Neutrophil (primary cell): Measurements from ENCODE around the gene TULP4.

Experiments used
- H3K27ac ChIP-seq: fragments of 200-600 bp; sonication (generic); 2 replicates; pipeline ENCODE4 v1.5.1; 2016; ENCODE audit warnings: mild to moderate bottlenecking, moderate library complexity
- H3K27me3 ChIP-seq: fragments of 200-600 bp; sonication (generic); 2 replicates; pipeline ENCODE4 v1.6.0; 2016; ENCODE audit warnings: mild to moderate bottlenecking
- H3K36me3 ChIP-seq: fragments of 200-600 bp; sonication (generic); 2 replicates; pipeline ENCODE4 v1.5.1; 2017
- H3K4me1 ChIP-seq, 2 experiments: fragments of 200-600 bp in 1 of 2; sonication (generic) in 1 of 2; 1 replicate in 1 of 2; 2 replicates in 1 of 2; pipeline versions ENCODE4 v1.5.1 to v1.6.1; 2013 to 2016; ENCODE audit warnings: low read depth in 1 of 2, low read length in 1 of 2, mild to moderate bottlenecking in 1 of 2, moderate library complexity in 1 of 2; ENCODE audit not compliant: control insufficient read depth in 1 of 2, insufficient read depth in 1 of 2
- H3K4me3 ChIP-seq, 2 experiments: fragments of 200-600 bp in 1 of 2; sonication (generic) in 1 of 2; 1 replicate in 1 of 2; 2 replicates in 1 of 2; pipeline ENCODE4 v1.5.1; 2013 to 2016; ENCODE audit warnings: low read depth in 1 of 2, low read length in 1 of 2, mild to moderate bottlenecking in 1 of 2, moderate library complexity in 1 of 2
- H3K9me3 ChIP-seq: fragments of 200-600 bp; sonication (generic); 2 replicates; pipeline ENCODE4 v1.5.1; 2016
- CTCF ChIP-seq: fragments of 200-600 bp; sonication (generic); IDR thresholded peaks from 2 replicates; pipeline ENCODE4 v1.5.1; 2016; ENCODE audit warnings: antibody characterized with exemption

TULP4 gene

GRCh38 chr6:158509465-158509864, 197.2 kb downstream of the TULP4 start:
- Histone ChIP-seq H3K4me3 (no peak overlapping the region), H3K4me1 (no peaks in the 10 kb centered on the region), H3K27ac (no peak overlapping the region), H3K9me3 (no peaks in the 10 kb centered on the region), H3K27me3 (peaks cover 10% of the 10 kb centered on the region), H3K36me3 (no peaks in the 10 kb centered on the region)
- no peak for TF ChIP-seq CTCF

- TF ChIP-seq CTCF = no peak
- H3K4me3 ChIP-seq = no peak overlapping the region
- H3K27ac ChIP-seq = no peak overlapping the region
- H3K27me3 ChIP-seq = peaks cover 43% of the 10 kb centered on the region
- no peaks in the 10 kb centered on the region for H3K4me1 ChIP-seq
- H3K36me3 ChIP-seq = no peaks in the 10 kb centered on the region
- no peaks in the 10 kb centered on the region for H3K9me3 ChIP-seq
Measured at GRCh38 chr6:158512809-158513208, 200.5 kb downstream of the TULP4 start.

- H3K27me3 ChIP-seq = peaks cover 57% of the 10 kb centered on the region
- no peak overlapping the region for H3K4me3 ChIP-seq
- no peak overlapping the region for H3K27ac ChIP-seq
Measured at GRCh38 chr6:158514176-158514575, 201.9 kb downstream of the TULP4 start.

GRCh38 chr6:158514991-158515390, 202.7 kb downstream of the TULP4 start:
- H3K27me3 ChIP-seq = peaks cover 65% of the 10 kb centered on the region
- H3K36me3 ChIP-seq = no peaks in the 10 kb centered on the region
- no peak overlapping the region for H3K4me3 ChIP-seq
- no peak overlapping the region for H3K27ac ChIP-seq
- H3K4me1 ChIP-seq = no peaks in the 10 kb centered on the region
- no peak for TF ChIP-seq CTCF
- H3K9me3 ChIP-seq = no peaks in the 10 kb centered on the region

More at GRCh38 chr6:158514176-158514575, 201.9 kb downstream of the TULP4 start:
- TF ChIP-seq CTCF = no peak
- H3K9me3 ChIP-seq = no peaks in the 10 kb centered on the region
- no peaks in the 10 kb centered on the region for H3K36me3 ChIP-seq
- H3K4me1 ChIP-seq = no peaks in the 10 kb centered on the region

GRCh38 chr6:158516098-158516497, 203.8 kb downstream of the TULP4 start:
- no peaks in the 10 kb centered on the region for H3K4me1 ChIP-seq
- peaks cover 75% of the 10 kb centered on the region for H3K27me3 ChIP-seq
- H3K27ac ChIP-seq = no peak overlapping the region
- H3K36me3 ChIP-seq = no peaks in the 10 kb centered on the region
- H3K4me3 ChIP-seq = no peak overlapping the region
- no peaks in the 10 kb centered on the region for H3K9me3 ChIP-seq
- no peak for TF ChIP-seq CTCF

GRCh38 chr6:158517038-158517437, 204.8 kb downstream of the TULP4 start:
- no peaks in the 10 kb centered on the region for H3K9me3 ChIP-seq
- H3K27me3 ChIP-seq = peaks cover 84% of the 10 kb centered on the region
- no peak overlapping the region for H3K4me3 ChIP-seq
- H3K27ac ChIP-seq = no peak overlapping the region
- TF ChIP-seq CTCF = no peak
- no peaks in the 10 kb centered on the region for H3K36me3 ChIP-seq
- no peaks in the 10 kb centered on the region for H3K4me1 ChIP-seq
